GM21737 (cell line): ENCODE measurements around the gene CAPN12.

Experiments used
- ATAC-seq: cut with Tn5 transposase; IDR thresholded peaks from one replicate; pipeline ENCODE4 v1.9.1; 2021; ENCODE audit warnings: mild to moderate bottlenecking, moderate library complexity; ENCODE audit not compliant: unreplicated experiment

Gene CAPN12

GRCh38 chr19:38739440-38740256 lies 4.6 kb downstream of the CAPN12 start:
- no peak for ATAC-seq

- ATAC-seq, result no peak
Observed at GRCh38 chr19:38737921-38738737, 6.1 kb downstream of the CAPN12 start.

GRCh38 chr19:38737281-38737865 lies 6.9 kb downstream of the CAPN12 start:
- ATAC-seq, result no peak

GRCh38 chr19:38736413-38737280 lies 7.6 kb downstream of the CAPN12 start:
- no peak for ATAC-seq

GRCh38 chr19:38736036-38736412 lies 8.2 kb downstream of the CAPN12 start:
- no peak for ATAC-seq

GRCh38 chr19:38735257-38735686 lies 9.0 kb downstream of the CAPN12 start:
- no peak for ATAC-seq

- no peak for ATAC-seq
Observed at GRCh38 chr19:38734426-38735256, 9.6 kb downstream of the CAPN12 start.

GRCh38 chr19:38734176-38734425 lies 10.2 kb downstream of the CAPN12 start:
- ATAC-seq, result no peak

GRCh38 chr19:38733493-38734175 lies 10.6 kb downstream of the CAPN12 start:
- ATAC-seq, result no peak

GRCh38 chr19:38733241-38733492 lies 11.1 kb downstream of the CAPN12 start:
- no peak for ATAC-seq

GRCh38 chr19:38731654-38732301 lies 12.5 kb downstream of the CAPN12 start:
- ATAC-seq, result no peak

GRCh38 chr19:38730731-38731589 lies 13.3 kb downstream of the CAPN12 start:
- no peak for ATAC-seq

- no peak for ATAC-seq
Observed at GRCh38 chr19:38730470-38730730, 13.9 kb downstream of the CAPN12 start.

- ATAC-seq, result no peak
Observed at GRCh38 chr19:38729653-38730469, 14.4 kb downstream of the CAPN12 start.

GRCh38 chr19:38728752-38729541 lies 15.3 kb downstream of the CAPN12 start:
- ATAC-seq, result no peak

GRCh38 chr19:38727868-38728660 lies 16.2 kb downstream of the CAPN12 start:
- ATAC-seq, result no peak
